ENCODE measurements around the gene MBOAT1. TPM values are rescaled to one million over a fixed set of nuclear protein-coding genes. Genes with fewer than 3 reads are reported as not detected.
A peak's percentile ranks its signal among the peaks of the same experiment; 100 is the strongest.

Gene MBOAT1
- total RNA-seq = 10 to 100 TPM in 3 of 4 donors, 1 to 10 TPM in 1; 9.6 to 24.3 (median 12.6) TPM

DNA sequence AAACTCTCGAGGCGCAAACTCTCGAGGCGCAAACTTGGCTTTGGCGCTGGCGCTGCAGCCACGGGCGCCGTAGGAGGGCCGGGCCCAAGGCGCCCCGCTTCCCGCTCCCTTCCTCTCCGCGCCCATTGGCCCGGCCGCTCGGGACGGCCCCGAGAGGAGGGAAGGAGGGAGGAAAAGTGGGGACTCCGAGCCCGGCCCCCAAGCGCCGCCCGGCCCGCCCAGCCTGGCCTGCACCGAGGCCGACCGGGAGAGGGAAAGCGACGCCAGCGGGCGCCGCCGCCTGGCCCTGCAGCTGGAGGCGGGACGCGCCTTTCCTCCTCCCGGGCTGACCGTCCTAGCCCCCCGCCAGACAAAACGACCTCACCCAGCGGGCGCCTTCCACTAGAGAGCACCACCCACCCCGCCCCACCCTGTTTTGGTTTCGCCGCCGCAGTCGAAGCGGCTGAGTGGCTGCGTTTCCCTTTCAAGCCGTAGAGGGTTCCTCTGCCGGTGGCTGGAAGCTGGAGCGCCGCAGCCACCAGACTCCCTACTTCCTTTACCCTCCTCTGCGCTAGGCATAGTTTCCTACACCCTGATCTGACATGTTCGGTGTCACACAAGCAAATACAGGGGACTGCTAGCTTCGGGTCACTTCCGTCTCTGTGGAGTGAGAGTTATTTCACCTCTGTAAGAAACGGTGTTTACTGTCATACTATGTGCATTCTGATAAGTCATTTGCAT lies at the start of gene MBOAT1:
Gene MBOAT1 (minus strand): TSS at position 78 of the 720 bp plus-strand sequence. CDS start 235 bp downstream, outside the sequence.
- no peaks in the 10 kb centered on the region for H3K36me3 ChIP-seq
- H3K9me3 ChIP-seq = no peaks in the 10 kb centered on the region
- peaks cover 11 to 40% of the 10 kb centered on the region in 2 donors for H3K4me1 ChIP-seq
- peak within 1 kb of the TSS; percentile 62 to 77 (median 66) for H3K4me3 ChIP-seq (replicated peaks in 1 of 3)
- peak within 1 kb of the TSS; percentile 89 to 96 (median 89) for H3K27ac ChIP-seq
- H3K27me3 ChIP-seq = no peaks in the 10 kb centered on the region
- WGBS, 2 donors = 1% methylated on average over 23 to 29 of the region's 60 CpGs
- peak in 2 of 6 experiments; percentile 14 to 22 for TF ChIP-seq CTCF (IDR thresholded peaks at IDR 0.05)
- peak in 1 of 2 donors; percentile 94 for TF ChIP-seq POLR2A (IDR thresholded peaks at IDR 0.05)
- DNase-seq = peak; percentile 93
- intact Hi-C loops (cut with DNase I) = no loop called here

DNA sequence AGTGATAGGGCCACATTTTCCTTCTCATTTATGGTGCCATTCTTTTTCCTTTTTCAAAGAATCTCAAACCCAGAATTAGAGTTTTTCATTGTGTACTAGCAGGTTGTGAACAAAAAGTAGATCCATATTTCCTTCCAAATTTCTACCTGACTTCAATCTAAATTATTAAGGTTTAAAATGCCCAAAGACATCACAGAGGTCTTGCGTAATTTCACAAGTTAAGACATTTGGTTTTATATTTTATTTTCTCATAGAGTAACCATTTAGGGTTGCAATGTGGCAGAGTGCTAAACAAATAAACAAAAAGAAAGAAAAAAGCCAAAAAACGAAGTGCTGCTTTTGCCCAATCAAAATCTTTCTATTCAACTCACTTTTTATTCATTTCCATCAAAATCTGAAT lies 49.4 kb upstream of the MBOAT1 start:
- DNase-seq = no peak
- no peaks in the 10 kb centered on the region for H3K9me3 ChIP-seq
- H3K4me1 ChIP-seq = no peaks in the 10 kb centered on the region
- H3K27me3 ChIP-seq = no peaks in the 10 kb centered on the region
- intact Hi-C loops (cut with DNase I) = no loop called here
- no peak for TF ChIP-seq POLR2A (IDR thresholded peaks at IDR 0.05)
- TF ChIP-seq CTCF (IDR thresholded peaks at IDR 0.05) = no peak
- no peak overlapping the region for H3K27ac ChIP-seq
- H3K4me3 ChIP-seq (replicated peaks in 1 of 3) = no peak overlapping the region
- WGBS, 2 donors = 83 to 87% methylated on average over 2 of the region's 2 CpGs
- no peaks in the 10 kb centered on the region for H3K36me3 ChIP-seq

DNA sequence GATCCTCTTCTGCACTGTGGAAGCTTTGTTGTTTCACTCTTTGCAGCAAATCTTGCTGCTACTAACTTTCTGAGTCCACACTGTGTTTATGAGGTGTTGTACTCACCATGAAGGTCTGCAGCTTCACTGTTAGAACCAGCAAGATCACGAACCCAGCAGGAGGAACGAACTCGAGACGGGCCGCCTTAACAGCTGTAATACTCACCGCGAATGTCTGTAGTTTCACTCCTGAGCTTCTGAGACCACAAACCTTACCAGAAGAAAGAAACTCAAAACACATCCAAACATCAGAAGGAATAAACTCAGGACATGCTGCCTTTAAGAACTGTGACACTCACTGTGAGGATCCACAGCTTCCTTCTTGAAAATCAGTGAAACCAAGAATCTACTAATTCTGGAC lies 48.1 kb upstream of the MBOAT1 start:
- no peak overlapping the region for H3K27ac ChIP-seq
- no peak for DNase-seq
- H3K36me3 ChIP-seq = no peaks in the 10 kb centered on the region
- TF ChIP-seq POLR2A (IDR thresholded peaks at IDR 0.05) = no peak
- intact Hi-C loops (cut with DNase I) = no loop called here
- 93 to 96% methylated on average over 7 of the region's 7 CpGs for WGBS, 2 donors
- H3K4me3 ChIP-seq (replicated peaks in 1 of 3) = no peak overlapping the region
- H3K4me1 ChIP-seq = no peaks in the 10 kb centered on the region
- H3K9me3 ChIP-seq = no peaks in the 10 kb centered on the region
- no peaks in the 10 kb centered on the region for H3K27me3 ChIP-seq

GRCh38 chr6:20259316-20260049 lies 47.2 kb upstream of the MBOAT1 start:
- Histone ChIP-seq H3K4me3 (replicated peaks in 1 of 3) (no peak overlapping the region), H3K4me1 (no peaks in the 10 kb centered on the region), H3K27me3 (no peaks in the 10 kb centered on the region), H3K9me3 (no peaks in the 10 kb centered on the region), H3K36me3 (no peaks in the 10 kb centered on the region), H3K27ac (no peak overlapping the region)
- intact Hi-C loops (cut with DNase I) = no loop called here
- DNase-seq = no peak
- TF ChIP-seq CTCF (IDR thresholded peaks at IDR 0.05) (no peak), POLR2A (IDR thresholded peaks at IDR 0.05) (no peak)
- 96 to 97% methylated on average over 21 to 37 of the region's 48 CpGs for WGBS, 2 donors

- DNase-seq = no peak
- Histone ChIP-seq H3K4me1 (no peaks in the 10 kb centered on the region), H3K27me3 (no peaks in the 10 kb centered on the region), H3K36me3 (no peaks in the 10 kb centered on the region), H3K4me3 (replicated peaks in 1 of 3) (no peak overlapping the region), H3K9me3 (no peaks in the 10 kb centered on the region), H3K27ac (no peak overlapping the region)
- intact Hi-C loops (cut with DNase I) = no loop called here
- no peak for TF ChIP-seq POLR2A (IDR thresholded peaks at IDR 0.05)
- no peak for TF ChIP-seq CTCF (IDR thresholded peaks at IDR 0.05)
These were observed 43.2 kb upstream of the MBOAT1 start for GRCh38 chr6:20255428-20255827.
